Urothelium cell line (cell line): Measurements from ENCODE around the gene GRIP1.
A peak's percentile ranks its signal among the peaks of the same experiment; 100 is the strongest.

Experiments
- DNase-seq: peaks from one replicate; pipeline ENCODE4 v3.0.0; 2011; ENCODE audit warnings: low spot score, mixed read lengths
- FAIRE-seq: peaks from 2 replicates; lab custom pipeline; 2011; peaks lifted over from hg19 to GRCh38; lab: Jason Lieb, UNC

The GRIP1 gene

DNA sequence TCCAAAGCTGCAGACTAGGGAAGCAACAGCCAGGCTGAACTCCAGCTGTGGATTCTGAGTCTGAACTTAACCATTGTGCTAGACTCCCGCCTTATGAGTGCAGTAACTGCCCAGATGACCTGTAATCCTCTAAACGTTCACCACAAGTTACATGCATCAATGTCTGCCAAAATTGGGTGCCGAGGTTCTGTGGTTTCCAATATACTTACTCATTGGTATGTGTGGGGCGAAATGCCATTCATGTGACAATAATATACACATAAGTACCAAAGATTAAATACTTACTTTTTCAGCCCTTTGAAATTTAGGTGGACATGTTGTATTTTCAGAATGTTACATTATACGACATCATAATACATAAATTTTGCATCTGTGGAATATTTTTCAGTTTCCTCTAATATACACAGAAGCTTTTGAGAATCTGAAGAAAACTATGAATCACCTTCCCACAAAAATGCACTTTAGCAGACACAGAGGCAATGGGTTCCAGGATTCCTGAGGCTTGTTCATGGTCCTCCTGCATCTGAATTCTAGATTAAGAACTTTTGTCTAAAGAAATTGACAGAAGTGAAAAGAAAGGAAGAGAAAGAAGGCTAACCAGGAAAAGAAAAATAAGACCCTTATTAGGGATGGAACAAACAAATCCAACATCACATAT lies 31.7 kb downstream of the GRIP1 start:
- no peak for FAIRE-seq
- DNase-seq, result peak; percentile 73

DNA sequence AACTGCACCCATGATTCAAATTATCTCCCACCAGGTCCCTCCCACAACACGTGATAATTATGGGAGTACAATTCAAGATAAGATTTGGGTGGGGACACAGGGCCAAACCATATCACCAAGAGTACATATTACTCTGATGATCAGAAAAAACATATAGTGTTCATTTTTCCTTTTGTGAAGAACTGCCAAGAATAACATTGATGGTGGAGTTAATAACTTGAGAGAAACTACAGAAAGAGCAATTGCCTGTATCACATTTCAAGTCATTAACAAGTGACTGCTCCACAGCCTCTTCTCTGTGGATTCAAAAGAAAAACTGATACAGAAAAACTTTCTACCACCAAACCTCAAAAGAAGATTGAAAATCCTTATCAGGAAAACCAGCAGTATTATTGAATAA lies 34.7 kb downstream of the GRIP1 start:
- DNase-seq, result no peak

DNA sequence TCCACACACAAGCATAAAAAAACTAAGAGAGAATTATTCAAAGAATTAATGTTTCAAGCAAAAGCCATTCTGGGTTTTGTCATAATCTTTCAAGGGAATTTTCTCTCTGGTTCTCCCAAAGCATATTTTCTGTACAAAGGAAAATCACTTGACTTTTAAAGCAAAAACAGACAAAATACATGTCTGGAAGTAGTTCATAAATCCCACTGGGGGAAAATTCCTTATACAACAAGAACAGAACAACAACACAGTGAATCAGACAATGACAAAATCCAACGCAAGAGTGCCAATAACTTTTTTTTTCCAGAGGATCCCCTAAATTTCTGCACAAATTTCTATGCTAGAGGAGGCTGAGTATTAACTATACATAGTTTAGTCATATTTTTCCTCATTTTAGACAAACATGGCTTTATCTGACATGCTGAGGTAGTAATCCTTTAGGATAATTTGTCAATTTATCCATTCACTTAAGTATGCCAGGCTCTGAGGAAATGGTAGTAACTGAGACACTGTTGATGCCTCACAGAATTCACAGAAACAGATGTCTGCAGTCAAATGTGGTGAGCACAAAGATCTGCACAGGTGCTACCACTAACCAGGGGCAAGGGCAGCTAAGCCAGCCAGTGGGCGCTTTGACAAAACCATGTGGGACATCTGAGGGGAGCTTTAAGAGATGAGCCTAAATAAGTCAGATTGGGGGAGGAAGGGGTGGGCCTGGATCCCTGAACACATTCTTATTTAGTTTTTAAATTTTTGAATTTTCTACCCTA lies 38.0 kb downstream of the GRIP1 start:
- no peak for FAIRE-seq
- no peak for DNase-seq

More for the DNA sequence above, 34.7 kb downstream of the GRIP1 start:
- FAIRE-seq, result no peak

DNA sequence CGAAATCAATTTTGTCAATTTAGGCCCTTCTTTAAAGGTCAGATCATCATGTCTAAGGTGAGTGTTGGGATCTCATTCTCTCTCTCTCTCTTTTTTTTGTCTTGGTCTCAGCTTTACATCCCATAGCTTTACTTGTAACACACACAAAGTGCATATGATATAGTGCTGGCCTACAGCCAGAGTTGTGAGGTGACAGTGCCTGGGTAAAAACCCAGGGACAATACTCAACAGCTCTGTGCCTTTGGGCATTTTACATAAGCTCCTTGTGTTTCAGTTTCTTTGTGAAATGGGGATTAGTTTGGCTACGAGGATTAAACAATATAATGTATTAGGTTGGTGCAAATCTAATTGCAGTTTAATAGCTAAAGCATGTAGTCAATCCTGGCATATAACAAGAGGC lies 40.2 kb downstream of the GRIP1 start:
- no peak for FAIRE-seq
- DNase-seq, result no peak

DNA sequence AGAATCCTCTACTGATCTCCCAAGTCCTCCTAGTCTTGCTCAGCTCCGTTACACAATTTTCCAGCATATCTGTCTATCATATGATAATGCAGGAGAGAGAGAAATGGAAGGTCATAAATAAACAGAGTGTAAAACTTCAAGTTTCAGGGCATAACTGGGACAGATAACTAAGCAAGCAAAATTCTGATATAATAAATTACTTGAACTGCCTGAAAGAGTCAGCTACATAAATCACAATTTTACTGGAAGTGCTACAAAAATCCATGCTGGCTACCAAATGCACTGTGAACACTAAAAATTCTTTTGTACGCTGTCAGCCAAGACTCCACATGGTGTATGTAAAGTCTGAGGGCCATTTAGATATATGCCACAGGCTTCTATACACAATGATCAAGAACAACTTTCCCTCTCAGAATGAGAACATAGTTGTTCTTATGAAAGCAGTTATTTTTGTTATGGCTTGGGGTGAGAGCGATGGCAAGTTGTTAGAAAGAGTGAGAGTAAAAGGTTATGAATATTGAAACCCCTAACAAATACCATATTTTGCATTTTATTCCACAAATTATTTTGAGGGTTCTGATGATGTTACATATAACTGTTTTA lies 41.1 kb downstream of the GRIP1 start:
- DNase-seq (no peak), FAIRE-seq (no peak)

DNA sequence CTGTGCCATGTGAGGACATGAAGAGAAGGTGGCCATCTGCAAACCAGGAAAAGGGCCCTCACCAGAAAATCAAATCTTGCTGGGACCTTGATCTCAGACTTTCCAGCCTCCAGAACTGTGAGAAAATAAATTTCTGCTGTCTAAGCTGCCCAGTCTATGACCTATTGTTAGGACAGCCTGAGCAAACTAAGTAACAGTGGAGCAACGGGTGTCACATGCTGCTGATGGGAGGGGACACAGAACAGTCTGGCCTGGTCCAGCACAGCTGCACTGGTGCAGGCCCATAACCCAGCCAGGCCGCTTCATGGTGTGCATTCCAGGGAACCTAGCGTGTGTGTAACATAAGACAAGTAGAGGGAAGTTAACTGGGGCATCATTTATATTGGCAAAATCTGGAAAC lies 42.1 kb downstream of the GRIP1 start:
- no peak for FAIRE-seq
- DNase-seq, result no peak

DNA sequence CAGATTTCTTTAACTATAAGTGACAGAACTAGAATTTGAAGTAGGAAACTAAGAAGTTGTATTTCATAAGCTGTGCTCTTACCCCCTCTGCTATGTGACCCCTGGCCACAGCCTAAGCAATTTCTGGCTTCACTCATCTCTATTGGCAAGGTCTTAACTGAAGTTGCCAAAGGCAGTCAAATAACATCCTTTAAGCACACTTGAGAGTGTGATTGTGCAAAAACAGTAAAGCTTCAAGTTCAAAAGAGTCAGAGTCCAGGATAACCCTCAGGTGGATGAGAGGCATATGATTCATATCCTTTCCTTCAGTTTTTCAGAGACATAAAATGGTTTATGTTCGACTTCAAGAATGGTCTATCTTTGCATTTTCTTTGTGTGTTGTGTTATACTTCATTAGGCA lies 45.2 kb downstream of the GRIP1 start:
- FAIRE-seq, result no peak

DNA sequence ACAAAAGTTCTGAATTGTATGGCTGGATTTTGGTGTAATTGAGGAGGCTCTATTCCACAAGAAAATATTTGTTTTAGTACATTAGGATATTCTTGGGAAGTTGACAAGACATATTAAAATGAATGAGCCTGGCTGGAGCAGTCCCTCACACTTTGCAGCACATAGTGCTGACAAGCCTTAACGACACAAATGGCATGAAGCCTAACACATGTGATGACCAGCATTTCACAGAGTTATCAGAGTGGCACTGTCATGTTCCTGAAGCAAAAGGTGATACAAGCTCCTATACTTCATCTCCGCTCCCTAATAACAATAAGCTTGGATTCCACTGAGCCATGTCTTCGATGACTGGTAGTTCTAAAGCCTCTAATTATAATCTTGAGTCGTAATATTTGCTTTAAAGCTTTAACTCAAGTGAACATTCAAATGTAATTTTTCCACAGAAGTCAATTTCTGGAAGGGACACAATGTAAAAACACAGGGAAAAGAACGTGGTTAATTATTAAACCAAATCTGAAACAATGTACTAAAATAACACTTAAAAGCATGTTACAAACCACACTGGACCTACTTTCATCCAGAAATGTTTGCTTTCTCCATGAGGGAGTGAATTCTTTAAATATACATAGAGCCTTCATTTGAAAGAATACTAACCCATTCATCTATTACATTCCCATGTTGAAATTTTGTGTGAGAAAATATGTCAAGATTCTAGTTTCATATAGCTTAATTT lies 49.6 kb downstream of the GRIP1 start:
- no peak for DNase-seq
- no peak for FAIRE-seq

More for the DNA sequence above, 45.2 kb downstream of the GRIP1 start:
- no peak for DNase-seq

DNA sequence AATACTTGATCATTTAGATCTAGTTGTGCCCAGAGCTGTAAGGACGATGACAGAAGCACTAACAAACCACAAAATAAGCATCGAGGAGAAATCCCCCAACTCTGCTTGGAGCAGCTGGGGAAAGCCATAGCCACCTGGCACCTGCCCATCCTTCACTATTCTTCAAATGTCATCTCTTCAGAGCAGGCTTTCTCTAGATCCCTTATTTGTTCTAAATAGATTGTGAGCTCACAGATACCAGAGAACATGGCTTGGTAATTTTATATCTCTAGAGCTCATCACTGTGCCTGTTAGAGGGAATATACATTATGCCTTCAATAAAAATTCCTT lies 50.9 kb downstream of the GRIP1 start:
- DNase-seq (no peak), FAIRE-seq (no peak)

DNA sequence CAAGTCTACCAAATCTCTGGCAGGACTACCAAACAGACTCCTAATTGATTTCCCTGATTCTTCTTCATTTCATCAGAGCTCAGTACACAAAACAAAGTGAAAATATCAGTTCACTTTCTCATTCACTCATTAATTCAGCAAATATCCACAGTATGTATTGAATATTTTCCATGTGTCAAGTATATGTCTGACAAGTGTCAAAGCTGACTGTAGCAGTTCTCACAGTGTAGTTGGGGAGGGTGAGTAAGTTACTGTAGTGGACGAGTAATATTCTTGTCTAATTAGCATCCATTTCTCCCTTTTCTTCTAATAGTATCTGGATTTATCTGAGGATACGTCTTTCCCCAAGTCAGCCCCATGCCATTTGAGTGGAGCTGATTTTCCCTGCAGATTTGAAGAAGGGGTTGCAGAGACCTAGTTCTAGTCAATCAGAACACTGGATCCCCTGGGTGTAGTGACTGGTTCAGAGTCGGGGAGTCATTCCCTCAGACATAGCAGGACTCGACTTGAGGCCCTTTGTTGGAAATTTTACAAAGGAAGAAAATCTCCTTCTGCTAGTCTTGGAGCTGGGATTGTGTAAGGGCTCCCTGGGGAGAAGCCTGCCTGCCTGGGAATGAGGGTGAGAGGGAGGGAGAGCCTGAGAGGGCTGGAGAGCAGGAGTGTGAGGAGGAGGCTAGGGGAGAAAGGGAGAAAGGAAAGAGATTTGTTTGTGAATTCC lies 51.4 kb downstream of the GRIP1 start:
- FAIRE-seq (no peak), DNase-seq (no peak)

DNA sequence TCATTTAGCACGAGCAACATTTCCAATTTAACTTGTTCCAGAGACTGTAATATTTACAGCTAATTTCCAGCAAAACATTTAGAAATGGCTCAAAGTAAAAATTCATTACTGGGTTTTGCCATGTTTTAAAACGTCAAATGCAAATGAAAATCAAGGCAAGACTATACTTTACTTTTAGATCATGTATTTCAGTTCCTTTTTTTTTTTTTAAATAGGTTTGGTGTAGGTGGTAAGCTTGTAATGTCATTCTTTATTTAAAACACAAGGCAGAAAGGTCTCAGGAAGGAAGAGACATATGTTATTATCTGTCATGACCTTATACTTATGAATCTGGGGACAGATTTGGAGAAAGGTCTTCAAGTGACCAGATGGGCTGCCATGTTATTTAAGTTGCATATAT lies 54.1 kb downstream of the GRIP1 start:
- FAIRE-seq (no peak), DNase-seq (no peak)

DNA sequence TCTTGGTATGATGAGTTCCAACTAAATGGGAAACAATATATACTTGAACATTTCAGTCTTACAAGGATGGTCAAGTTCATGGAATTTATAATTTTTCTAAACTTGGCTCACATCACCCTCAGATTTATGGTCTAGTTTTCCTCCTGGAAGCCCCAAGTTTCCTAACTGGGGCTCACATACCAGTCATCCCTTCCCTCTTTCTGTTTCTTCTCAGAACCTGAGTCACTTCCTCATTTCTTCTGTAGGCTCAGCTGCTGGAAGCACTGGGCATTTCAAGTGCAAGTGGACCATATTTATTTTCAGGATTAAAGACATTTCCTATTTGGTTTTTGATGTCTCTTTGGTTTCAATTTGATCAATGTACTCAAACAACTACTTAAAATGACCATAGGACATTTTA lies 55.4 kb downstream of the GRIP1 start:
- no peak for FAIRE-seq
- DNase-seq, result no peak

DNA sequence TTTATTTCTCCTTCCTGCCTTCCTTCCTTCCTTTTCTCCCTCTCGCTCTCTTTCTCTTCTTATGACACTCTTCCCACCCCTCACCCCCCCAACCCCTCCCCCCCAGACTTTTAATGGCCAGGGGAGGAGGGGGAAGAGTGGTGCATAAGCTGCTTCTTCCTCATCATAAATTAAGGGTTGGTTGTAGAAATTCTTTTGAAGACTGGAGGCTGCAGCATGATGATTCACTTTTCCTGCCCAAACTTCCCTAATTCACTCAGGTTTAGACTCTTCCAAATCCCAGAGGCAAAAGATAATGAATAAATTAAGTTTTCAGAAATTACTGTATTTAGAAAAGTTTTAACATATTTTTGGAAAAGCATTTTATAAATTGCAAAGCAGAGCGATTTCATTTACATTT lies 58.2 kb downstream of the GRIP1 start:
- DNase-seq (no peak), FAIRE-seq (no peak)

DNA sequence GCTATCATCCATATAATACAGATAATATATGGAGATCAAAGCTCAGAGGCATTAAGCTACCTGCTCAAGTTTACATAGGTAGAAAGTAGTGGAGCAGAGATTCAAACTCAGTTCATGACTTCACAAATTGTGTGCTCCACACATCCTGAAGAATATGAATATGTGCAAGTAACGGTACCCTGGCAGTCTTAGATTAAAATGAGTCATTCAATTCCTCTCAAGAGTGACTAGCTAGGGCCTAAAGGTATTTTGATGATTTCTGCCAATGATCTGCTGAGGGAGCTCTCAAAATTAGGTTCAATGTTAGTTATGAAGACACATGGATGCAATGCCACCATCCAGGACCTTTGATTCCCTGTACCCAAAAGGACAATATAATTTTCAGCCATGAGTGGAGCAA lies 58.9 kb downstream of the GRIP1 start:
- DNase-seq (no peak), FAIRE-seq (no peak)

DNA sequence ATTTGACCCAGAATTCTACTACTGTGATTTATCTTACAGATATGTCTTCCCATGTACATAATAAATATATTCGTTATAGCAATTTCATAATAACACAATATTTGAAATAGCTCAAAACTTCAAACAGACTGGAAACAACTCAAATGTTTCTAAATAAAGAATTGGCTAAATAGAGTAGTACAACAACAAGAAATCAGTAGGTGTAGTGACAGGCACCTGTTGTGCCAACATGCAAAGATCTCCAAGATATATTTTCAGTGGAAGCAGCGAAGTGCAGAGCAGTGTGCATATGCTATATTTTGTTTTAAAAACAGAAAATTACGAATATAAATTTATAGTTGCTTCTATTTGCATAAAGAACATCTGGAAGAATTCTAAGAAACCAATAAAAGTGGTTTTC lies 60.9 kb downstream of the GRIP1 start:
- no peak for FAIRE-seq
- no peak for DNase-seq

DNA sequence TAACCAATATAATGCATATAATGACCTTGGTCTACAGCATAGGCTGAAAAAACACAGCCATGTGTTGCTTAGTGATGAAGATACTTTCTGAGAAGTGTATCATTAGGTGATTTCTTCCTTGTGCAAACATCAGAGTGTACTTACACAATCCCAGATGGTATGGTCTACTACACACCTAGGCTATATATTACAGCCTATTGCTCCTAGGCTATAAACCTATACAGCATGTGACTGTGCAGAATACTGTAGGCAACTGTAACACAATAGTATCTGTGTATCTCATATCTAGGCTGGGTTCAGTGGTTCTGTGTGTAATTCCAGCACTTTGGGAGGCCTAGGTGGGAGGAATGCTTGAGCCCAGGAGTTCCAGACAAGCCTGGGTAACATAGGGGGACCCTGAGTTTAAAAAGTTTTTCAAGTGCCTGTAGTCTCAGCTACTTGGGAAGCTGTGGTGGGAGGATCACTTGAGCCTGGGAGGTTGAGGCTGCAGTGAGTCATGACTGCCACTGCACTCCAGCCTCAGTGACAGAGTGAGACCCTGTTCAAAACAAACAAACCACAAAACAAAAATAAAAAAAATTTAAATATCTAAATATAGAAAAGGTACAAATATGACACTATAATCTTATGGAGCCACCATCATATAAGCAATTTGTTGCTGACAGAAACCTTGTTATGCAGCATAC lies 66.6 kb downstream of the GRIP1 start:
- FAIRE-seq (no peak), DNase-seq (no peak)

DNA sequence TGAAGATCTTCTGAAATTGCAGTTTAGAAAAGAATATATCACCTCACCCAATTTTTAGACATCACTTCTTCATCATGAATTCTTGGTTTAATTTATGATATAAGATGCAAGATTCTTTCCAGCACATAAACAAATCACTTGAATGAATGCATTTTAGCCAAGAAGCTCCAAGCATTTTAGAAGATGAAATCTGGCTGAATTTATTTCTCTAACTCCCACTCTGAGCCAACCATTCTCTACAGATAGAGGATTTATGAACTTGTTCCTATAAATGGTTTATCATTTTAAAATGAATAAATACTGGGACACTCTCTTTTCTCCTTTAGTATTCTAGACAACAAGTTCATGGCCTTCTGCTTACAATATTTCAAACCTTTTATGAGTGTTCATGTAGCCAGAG lies 71.7 kb downstream of the GRIP1 start:
- DNase-seq (no peak), FAIRE-seq (no peak)

DNA sequence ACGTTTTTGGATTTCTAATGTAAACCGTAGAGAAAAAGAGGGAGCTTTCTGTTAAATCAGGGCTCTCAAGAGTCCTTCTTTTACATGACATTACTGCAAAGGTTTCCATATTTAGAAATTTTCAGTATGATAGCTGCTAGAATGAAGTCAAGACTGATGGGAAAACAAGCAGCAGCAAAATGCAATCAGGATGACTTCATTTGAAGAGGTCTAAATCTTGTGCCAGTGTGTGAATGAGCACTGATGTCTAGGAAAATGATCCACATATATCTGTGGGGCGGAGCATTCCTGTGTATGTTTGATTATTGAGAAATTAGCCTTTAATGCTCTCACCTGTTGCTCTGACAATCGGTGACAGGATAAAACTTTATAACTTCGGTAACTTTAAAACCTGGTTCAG lies 73.6 kb downstream of the GRIP1 start:
- no peak for FAIRE-seq
- no peak for DNase-seq

DNA sequence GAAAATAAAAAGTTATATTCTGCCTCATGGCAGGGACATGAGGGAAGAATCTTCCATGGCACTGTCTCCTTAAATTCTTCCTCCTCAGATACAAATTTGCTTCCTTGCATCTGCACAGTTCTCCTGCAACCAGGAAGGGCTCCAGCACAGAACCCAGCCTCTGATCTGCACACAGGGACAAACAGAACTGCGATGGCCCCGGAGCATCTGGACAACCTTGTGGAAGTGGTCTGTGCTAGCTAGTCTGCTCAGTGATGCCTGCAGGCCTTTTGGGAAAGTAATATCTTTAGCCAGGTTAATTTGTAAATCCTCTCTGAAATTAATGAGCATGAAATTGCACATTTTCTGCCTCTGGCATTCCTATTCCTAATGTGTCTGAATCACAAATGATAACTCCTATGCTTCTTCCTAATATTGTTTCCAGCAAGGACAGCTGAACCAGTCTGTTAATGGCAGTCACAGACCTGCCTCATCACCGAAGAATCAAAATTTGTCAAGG lies 74.8 kb downstream of the GRIP1 start:
- DNase-seq, result no peak
- FAIRE-seq, result no peak

DNA sequence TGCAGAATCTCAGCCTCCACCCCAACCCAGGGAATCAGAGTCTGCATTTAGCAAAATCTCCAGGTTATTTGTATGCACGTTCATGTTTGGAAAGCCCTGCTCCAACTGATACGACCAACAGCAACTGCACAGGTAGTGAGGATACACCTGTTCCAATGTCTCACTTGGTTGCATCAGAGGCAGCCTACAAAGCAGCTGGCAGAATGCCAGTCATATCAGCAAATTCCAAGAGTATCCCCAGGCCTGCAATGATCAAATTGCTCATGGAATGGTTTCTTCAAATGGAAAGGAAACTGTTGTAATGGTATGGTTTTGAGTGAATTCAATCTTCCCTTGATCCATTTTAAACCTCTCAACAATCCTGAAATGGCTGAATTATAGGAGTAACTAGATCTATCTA lies 75.4 kb downstream of the GRIP1 start:
- FAIRE-seq (no peak), DNase-seq (no peak)
